GM23248 (cell line): ENCODE results near the gene LCNL1. TPM values are rescaled to one million over a fixed set of nuclear protein-coding genes. Genes with fewer than 3 reads are reported as not detected.

Source experiments
- DNase-seq: peaks from one replicate; pipeline ENCODE4 v3.0.0-alpha.2; 2015
- H2AFZ ChIP-seq: fragments of 200-600 bp; sonication (generic); 2 replicates; pipeline ENCODE4 v1.6.1; 2016; ENCODE audit warnings: antibody characterized with exemption
- H3F3A ChIP-seq: fragments of 200-600 bp; sonication (generic); 2 replicates; pipeline ENCODE4 v1.6.1; 2016; ENCODE audit warnings: mild to moderate bottlenecking, antibody characterized with exemption, mixed run types; ENCODE audit not compliant: insufficient read depth
- H3K27ac ChIP-seq: fragments of 200-600 bp; sonication (generic); 2 replicates; pipeline ENCODE4 v1.5.1; 2016; ENCODE audit warnings: mild to moderate bottlenecking
- H3K27me3 ChIP-seq: fragments of 200-600 bp; sonication (generic); replicated peaks from 2 replicates; pipeline ENCODE4 v1.6.1; 2016; ENCODE audit warnings: mild to moderate bottlenecking; ENCODE audit not compliant: insufficient read depth
- H3K36me3 ChIP-seq: fragments of 200-600 bp; sonication (generic); 2 replicates; pipeline ENCODE4 v1.6.1; 2016; ENCODE audit warnings: low read depth, mild to moderate bottlenecking
- H3K4me1 ChIP-seq: fragments of 200-600 bp; sonication (generic); 2 replicates; pipeline ENCODE4 v1.6.1; 2016; ENCODE audit warnings: mild to moderate bottlenecking; ENCODE audit not compliant: insufficient read depth
- H3K4me2 ChIP-seq: fragments of 200-600 bp; sonication (generic); one replicate; pipeline ENCODE4 v1.6.1; 2016; ENCODE audit warnings: mild to moderate bottlenecking; ENCODE audit not compliant: unreplicated experiment
- H3K4me3 ChIP-seq: fragments of 200-600 bp; sonication (generic); 2 replicates; pipeline ENCODE4 v1.5.1; 2016; ENCODE audit warnings: mild to moderate bottlenecking
- H3K79me2 ChIP-seq: fragments of 200-600 bp; sonication (generic); 2 replicates; pipeline ENCODE4 v1.6.1; 2016; ENCODE audit warnings: mild to moderate bottlenecking; ENCODE audit not compliant: insufficient read depth
- H3K9ac ChIP-seq: fragments of 200-600 bp; sonication (generic); 2 replicates; pipeline ENCODE4 v1.6.1; 2016; ENCODE audit warnings: mild to moderate bottlenecking
- H3K9me2 ChIP-seq: fragments of 200-600 bp; sonication (generic); 2 replicates; pipeline ENCODE4 v1.6.1; 2016; ENCODE audit warnings: mixed run types, mild to moderate bottlenecking, moderate library complexity; ENCODE audit not compliant: insufficient read depth
- H3K9me3 ChIP-seq: fragments of 200-600 bp; sonication (generic); one replicate; pipeline ENCODE4 v1.6.1; 2017; ENCODE audit warnings: low read depth
- H4K20me1 ChIP-seq: fragments of 200-600 bp; sonication (generic); 2 replicates; pipeline ENCODE4 v1.6.0; 2016; ENCODE audit not compliant: insufficient read depth
- EZH2 ChIP-seq: fragments of 200-600 bp; sonication (generic); IDR thresholded peaks from 2 replicates; pipeline ENCODE4 v1.6.1; 2018; ENCODE audit warnings: antibody characterized with exemption, mild to moderate bottlenecking; ENCODE audit not compliant: insufficient read depth, poor library complexity, severe bottlenecking
- EZH2phosphoT487 ChIP-seq: fragments of 200-600 bp; sonication (generic); IDR thresholded peaks from 2 replicates; pipeline ENCODE4 v1.6.1; 2018; ENCODE audit warnings: antibody characterized with exemption, moderate library complexity, mild to moderate bottlenecking, low read depth; ENCODE audit not compliant: insufficient read depth
- WGBS, 2 experiments: methylation state at CpG; one replicate each; pipeline ENCODE4 v1.1.6; 2015 to 2017; ENCODE audit warnings: low lambda C conversion rate in 2 of 2, low coverage in 1 of 2; ENCODE audit errors: missing lambda C conversion rate in 2 of 2; 5-methylcytosine and 5-hydroxymethylcytosine counted together
- in situ Hi-C: fragments of 300-500 bp; cut with MboI; formaldehyde crosslinking; loops from 2 replicates; pipeline ENCODE4 v1.15.0; 2020
- polyA plus RNA-seq: library from polyadenylated mRNA; unstranded; fragments of >200 nt; fragmentation: Nextera tagmentation; extraction: Ambion mirVana; gene quantifications from 2 replicates; pipeline ENCODE4 v1.2.1, GENCODE V29; 2016
- total RNA-seq: library from RNA; depleted of rRNA; stranded (reverse); fragments of >200 nt; shearing (Covaris generic); gene quantifications from 2 replicates; pipeline ENCODE4 v1.2.3, GENCODE V29; 2014

LCNL1 gene
- total and polyA plus RNA-seq, 2 experiments from 2014 or later: not detected

GRCh38 chr9:137009938-137010732, 27.3 kb downstream of the LCNL1 start:
- H3K4me3 ChIP-seq: no peak overlapping the region
- 97% methylated on average over 25 to 49 of the region's 49 CpGs for WGBS, 2 experiments
- no peaks in the 10 kb centered on the region for H3K27me3 ChIP-seq
- no peaks in the 10 kb centered on the region for H3F3A ChIP-seq
- no peak overlapping the region for H3K9ac ChIP-seq
- TF ChIP-seq EZH2phosphoT487 (no peak), EZH2 (no peak)
- in situ Hi-C loops: no loop called here
- H3K36me3 ChIP-seq: no peaks in the 10 kb centered on the region
- H3K27ac ChIP-seq: no peak overlapping the region
- no peaks in the 10 kb centered on the region for H3K9me2 ChIP-seq
- H3K79me2 ChIP-seq: no peaks in the 10 kb centered on the region
- H3K4me2 ChIP-seq: no peak overlapping the region
- H3K4me1 ChIP-seq: no peaks in the 10 kb centered on the region
- DNase-seq: no peak
- no peaks in the 10 kb centered on the region for H4K20me1 ChIP-seq
- H3K9me3 ChIP-seq: no peaks in the 10 kb centered on the region
- no peak overlapping the region for H2AFZ ChIP-seq

GRCh38 chr9:137011156-137011555, 28.4 kb downstream of the LCNL1 start:
- H3K9me2 ChIP-seq: no peaks in the 10 kb centered on the region
- H4K20me1 ChIP-seq: no peaks in the 10 kb centered on the region
- no peak overlapping the region for H3K9ac ChIP-seq
- no peaks in the 10 kb centered on the region for H3K79me2 ChIP-seq
- no peak overlapping the region for H2AFZ ChIP-seq
- no peaks in the 10 kb centered on the region for H3K9me3 ChIP-seq
- no peak for DNase-seq
- no peak overlapping the region for H3K4me2 ChIP-seq
- no peaks in the 10 kb centered on the region for H3F3A ChIP-seq
- no peaks in the 10 kb centered on the region for H3K27me3 ChIP-seq
- WGBS, 2 experiments: 95 to 96% methylated on average over 10 to 24 of the region's 24 CpGs
- no peaks in the 10 kb centered on the region for H3K36me3 ChIP-seq
- no peak for TF ChIP-seq EZH2
- no peak overlapping the region for H3K27ac ChIP-seq
- in situ Hi-C loops: no loop called here
- no peaks in the 10 kb centered on the region for H3K4me1 ChIP-seq
- H3K4me3 ChIP-seq: no peak overlapping the region

- no peaks in the 10 kb centered on the region for H3K9me3 ChIP-seq
- no peaks in the 10 kb centered on the region for H3K4me1 ChIP-seq
- no peaks in the 10 kb centered on the region for H4K20me1 ChIP-seq
- no peak overlapping the region for H3K4me3 ChIP-seq
- WGBS, 2 experiments: 93 to 95% methylated on average over 30 to 39 of the region's 39 CpGs
- H3K36me3 ChIP-seq: no peaks in the 10 kb centered on the region
- no peak overlapping the region for H3K9ac ChIP-seq
- no peaks in the 10 kb centered on the region for H3K27me3 ChIP-seq
- H2AFZ ChIP-seq: no peak overlapping the region
- H3K9me2 ChIP-seq: no peaks in the 10 kb centered on the region
- in situ Hi-C loops: no loop called here
- DNase-seq: no peak
- TF ChIP-seq EZH2: no peak
- TF ChIP-seq EZH2phosphoT487: no peak
- no peaks in the 10 kb centered on the region for H3F3A ChIP-seq
- no peaks in the 10 kb centered on the region for H3K79me2 ChIP-seq
- no peak overlapping the region for H3K27ac ChIP-seq
- H3K4me2 ChIP-seq: no peak overlapping the region
Observed at GRCh38 chr9:137011907-137012675, 29.3 kb downstream of the LCNL1 start.

- H3K9ac ChIP-seq: no peak overlapping the region
- no peak for DNase-seq
- 83 to 87% methylated on average over 27 to 67 of the region's 67 CpGs for WGBS, 2 experiments
- TF ChIP-seq EZH2 (no peak), EZH2phosphoT487 (no peak)
- H4K20me1 ChIP-seq: no peaks in the 10 kb centered on the region
- H3K4me3 ChIP-seq: no peak overlapping the region
- H3K9me3 ChIP-seq: no peaks in the 10 kb centered on the region
- H3K9me2 ChIP-seq: no peaks in the 10 kb centered on the region
- no peaks in the 10 kb centered on the region for H3K36me3 ChIP-seq
- H3K27ac ChIP-seq: no peak overlapping the region
- no peaks in the 10 kb centered on the region for H3K4me1 ChIP-seq
- H3K4me2 ChIP-seq: no peak overlapping the region
- no peaks in the 10 kb centered on the region for H3F3A ChIP-seq
- no peaks in the 10 kb centered on the region for H3K79me2 ChIP-seq
- H3K27me3 ChIP-seq: no peaks in the 10 kb centered on the region
- in situ Hi-C loops: no loop called here
- H2AFZ ChIP-seq: no peak overlapping the region
Observed at GRCh38 chr9:137012694-137013570, 30.1 kb downstream of the LCNL1 start.
